Body of pancreas (tissue), 4 donors: ENCODE measurements around the gene TEX264. TPM values are rescaled to one million over a fixed set of nuclear protein-coding genes. Genes with fewer than 3 reads are reported as not detected.
A peak's percentile ranks its signal among the peaks of the same experiment; 100 is the strongest.

ENCODE experiments used
- ATAC-seq: fragments of 150-250 bp; one replicate; pipeline ENCODE4 v1.9.1; 2016
- DNase-seq, 4 donors: peaks; one replicate each; pipeline ENCODE4 v3.0.0-alpha.2; 2019
- H3K27ac ChIP-seq, 4 donors: fragments of 200-600 bp; sonication (generic); 1 replicate in 3 of 4; 2 replicates in 1 of 4; pipeline versions ENCODE4 v1.5.1 to v1.6.1; 2016 to 2019; ENCODE audit warnings: mild to moderate bottlenecking in 1 of 4, mixed read lengths in 1 of 4, moderate library complexity in 1 of 4
- H3K27me3 ChIP-seq, 2 donors: fragments of 200-600 bp; sonication (generic); one replicate each; pipeline ENCODE4 v1.6.0; 2016; ENCODE audit warnings: mild to moderate bottlenecking in 1 of 2
- H3K36me3 ChIP-seq, 2 donors: fragments of 200-600 bp; sonication (generic); replicated peaks in 1 of 2; 2 replicates each; pipeline ENCODE4 v1.5.1; 2016; ENCODE audit warnings: low read depth in 2 of 2; ENCODE audit not compliant: insufficient read depth in 1 of 2
- H3K4me1 ChIP-seq: fragments of 200-600 bp; sonication (generic); one replicate; pipeline ENCODE4 v1.6.0; 2016
- H3K4me3 ChIP-seq, 2 donors: fragments of 200-600 bp; sonication (generic); 1 replicate in 1 of 2; 2 replicates in 1 of 2; pipeline ENCODE4 v1.5.1; 2016 to 2019
- H3K9me3 ChIP-seq, 3 donors: fragments of 200-600 bp; sonication (generic); 1 replicate in 2 of 3; 2 replicates in 1 of 3; pipeline ENCODE4 v1.5.1; 2016
- POLR2A ChIP-seq, 3 donors: fragments of 450-650 bp; IDR thresholded peaks; one replicate each; pipeline ENCODE4 v1.6.1; 2016; ENCODE audit warnings: antibody characterized with exemption in 3 of 3, mild to moderate bottlenecking in 2 of 3
- WGBS, 2 donors: methylation state at CpG; one replicate each; pipeline ENCODE4 v1.1.5; 2017; 5-methylcytosine and 5-hydroxymethylcytosine counted together
- intact Hi-C: fragments of 100-400 bp; cut with DNase I; formaldehyde crosslinking; loops from one replicate; pipeline ENCODE4 v1.15.1; 2023
- total RNA-seq, 2 donors: library from RNA; depleted of rRNA; stranded (reverse); fragments of >200 nt; gene quantifications; one replicate each; pipeline ENCODE4 v1.1.0, GENCODE V29; 2016
- TF ChIP-seq, protein P1 (sequence below), 7 experiments: fragments of 450-650 bp in 4 of 7; fragments of 200-600 bp in 3 of 7; sonication (generic) in 3 of 7; IDR thresholded peaks; one replicate each; pipeline ENCODE4 v1.5.1; 2016 to 2019; ENCODE audit warnings: antibody characterized with exemption in 7 of 7

TEX264 gene
- total RNA-seq, 2 donors from 2014 or later, result 41.2 to 44.1 TPM

DNA sequence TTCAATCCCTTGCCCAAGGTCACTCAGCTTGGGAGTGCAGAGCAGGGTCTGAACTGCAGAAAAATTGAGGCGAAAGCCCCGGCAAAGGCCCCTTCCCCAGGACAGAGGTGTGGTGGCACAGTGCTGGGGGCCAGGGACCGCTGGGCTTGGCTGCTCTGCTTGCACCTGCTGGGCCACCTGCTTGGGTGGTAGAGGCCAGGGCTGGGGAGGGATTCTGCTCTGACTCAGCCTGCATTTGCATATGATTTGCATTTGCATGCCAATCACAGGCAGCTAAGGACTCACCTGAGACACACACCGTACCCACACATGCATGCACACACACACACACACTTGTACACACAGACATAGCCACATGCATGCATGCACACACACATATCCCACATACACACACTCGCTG is 45.8 kb downstream of the TEX264 start:
- H3K4me3 ChIP-seq, result no peak overlapping the region
- no peak for ATAC-seq
- H3K4me1 ChIP-seq, result no peaks in the 10 kb centered on the region
- no peaks in the 10 kb centered on the region for H3K36me3 ChIP-seq
- no peak overlapping the region for H3K27ac ChIP-seq
- intact Hi-C loops, result no loop called here
- DNase-seq, result no peak
- 66 to 68% methylated on average over 5 of the region's 5 CpGs for WGBS, 2 donors
- H3K9me3 ChIP-seq, result no peaks in the 10 kb centered on the region
- TF ChIP-seq, protein P1, sequence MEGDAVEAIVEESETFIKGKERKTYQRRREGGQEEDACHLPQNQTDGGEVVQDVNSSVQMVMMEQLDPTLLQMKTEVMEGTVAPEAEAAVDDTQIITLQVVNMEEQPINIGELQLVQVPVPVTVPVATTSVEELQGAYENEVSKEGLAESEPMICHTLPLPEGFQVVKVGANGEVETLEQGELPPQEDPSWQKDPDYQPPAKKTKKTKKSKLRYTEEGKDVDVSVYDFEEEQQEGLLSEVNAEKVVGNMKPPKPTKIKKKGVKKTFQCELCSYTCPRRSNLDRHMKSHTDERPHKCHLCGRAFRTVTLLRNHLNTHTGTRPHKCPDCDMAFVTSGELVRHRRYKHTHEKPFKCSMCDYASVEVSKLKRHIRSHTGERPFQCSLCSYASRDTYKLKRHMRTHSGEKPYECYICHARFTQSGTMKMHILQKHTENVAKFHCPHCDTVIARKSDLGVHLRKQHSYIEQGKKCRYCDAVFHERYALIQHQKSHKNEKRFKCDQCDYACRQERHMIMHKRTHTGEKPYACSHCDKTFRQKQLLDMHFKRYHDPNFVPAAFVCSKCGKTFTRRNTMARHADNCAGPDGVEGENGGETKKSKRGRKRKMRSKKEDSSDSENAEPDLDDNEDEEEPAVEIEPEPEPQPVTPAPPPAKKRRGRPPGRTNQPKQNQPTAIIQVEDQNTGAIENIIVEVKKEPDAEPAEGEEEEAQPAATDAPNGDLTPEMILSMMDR (IDR thresholded peaks at IDR 0.05), result no peak
- no peak for TF ChIP-seq POLR2A (IDR thresholded peaks at IDR 0.05)
- no peaks in the 10 kb centered on the region for H3K27me3 ChIP-seq

- DNase-seq (no peak), ATAC-seq (no peak)
- no peak overlapping the region for H3K4me3 ChIP-seq
- 94 to 100% methylated on average over 1 to 3 of the region's 10 CpGs for WGBS, 2 donors
- H3K27me3 ChIP-seq, result no peaks in the 10 kb centered on the region
- H3K9me3 ChIP-seq, result no peaks in the 10 kb centered on the region
- no peaks in the 10 kb centered on the region for H3K36me3 ChIP-seq
- no peak for TF ChIP-seq POLR2A (IDR thresholded peaks at IDR 0.05)
- TF ChIP-seq, protein P1 (IDR thresholded peaks at IDR 0.05), result no peak
- intact Hi-C loops, result no loop called here
- H3K4me1 ChIP-seq, result no peaks in the 10 kb centered on the region
- H3K27ac ChIP-seq, result no peak overlapping the region
Measured at GRCh38 chr3:51717446-51717845, 46.4 kb downstream of the TEX264 start.

GRCh38 chr3:51717947-51718346 is 46.9 kb downstream of the TEX264 start:
- Histone ChIP-seq H3K4me1 (no peaks in the 10 kb centered on the region), H3K36me3 (no peaks in the 10 kb centered on the region), H3K27me3 (no peaks in the 10 kb centered on the region), H3K27ac (no peak overlapping the region), H3K9me3 (no peaks in the 10 kb centered on the region), H3K4me3 (no peak overlapping the region)
- no peak for TF ChIP-seq POLR2A (IDR thresholded peaks at IDR 0.05)
- TF ChIP-seq, protein P1 (IDR thresholded peaks at IDR 0.05), result no peak
- intact Hi-C loops, result no loop called here
- DNase-seq, result no peak
- no peak for ATAC-seq
- WGBS, 2 donors, result 73 to 80% methylated on average over 7 of the region's 7 CpGs

- no peaks in the 10 kb centered on the region for H3K27me3 ChIP-seq
- ATAC-seq (peak; percentile 67), DNase-seq (peak; percentile 55 to 75 (median 66))
- H3K4me3 ChIP-seq, result no peak overlapping the region
- TF ChIP-seq POLR2A (IDR thresholded peaks at IDR 0.05), result no peak
- TF ChIP-seq, protein P1 (IDR thresholded peaks at IDR 0.05), result peak; percentile 22 to 83 (median 59)
- no peaks in the 10 kb centered on the region for H3K36me3 ChIP-seq
- intact Hi-C loops, result no loop called here
- no peaks in the 10 kb centered on the region for H3K9me3 ChIP-seq
- H3K4me1 ChIP-seq, result no peaks in the 10 kb centered on the region
- 31 to 36% methylated on average over 16 of the region's 16 CpGs for whole genome bisulfite sequencing, 2 donors
- no peak overlapping the region for H3K27ac ChIP-seq
Measured at GRCh38 chr3:51718547-51719409, 47.7 kb downstream of the TEX264 start.
